OCI-LY3 (cell line): Measurements from ENCODE around the gene CARHSP1.

ENCODE experiments used
- H2AFZ ChIP-seq: fragments of 200-600, 300-600 bp; shearing (Covaris generic); 2 replicates; pipeline ENCODE4 v1.6.0; 2014; ENCODE audit warnings: antibody characterized with exemption, low read depth, low read length
- H3K27ac ChIP-seq: fragments of 200-600, 300-600 bp; sonication (generic); 2 replicates; pipeline ENCODE4 v1.5.1; 2014; ENCODE audit warnings: mild to moderate bottlenecking, low read length, moderate library complexity, mixed read lengths
- H3K27me3 ChIP-seq: fragments of 200-600, 300-600 bp; sonication (generic); 2 replicates; pipeline ENCODE4 v1.6.1; 2014; ENCODE audit warnings: low read depth, low read length, mixed read lengths
- H3K36me3 ChIP-seq: fragments of 200-600, 300-600 bp; sonication (generic); replicated peaks from 2 replicates; pipeline ENCODE3; 2014; ENCODE audit warnings: low read depth, low read length, mixed read lengths
- H3K4me1 ChIP-seq: fragments of 300-600, 200-600 bp; sonication (generic); 2 replicates; pipeline ENCODE4 v1.6.1; 2014; ENCODE audit warnings: low read length, mixed read lengths
- H3K4me2 ChIP-seq: fragments of 200-600, 300-600 bp; sonication (generic); 2 replicates; pipeline ENCODE4 v1.6.1; 2014; ENCODE audit warnings: low read length, mixed read lengths
- H3K4me3 ChIP-seq: fragments of 300-600, 200-600 bp; sonication (generic); 2 replicates; pipeline ENCODE4 v1.5.1; 2014; ENCODE audit warnings: antibody characterized with exemption, mild to moderate bottlenecking, low read length, moderate library complexity
- H3K79me2 ChIP-seq: fragments of 300-600, 200-600 bp; shearing (Covaris generic); 2 replicates; pipeline ENCODE4 v1.6.1; 2014; ENCODE audit warnings: mild to moderate bottlenecking, low read length, mixed read lengths
- H3K9ac ChIP-seq: fragments of 300-600, 200-600 bp; shearing (Covaris generic); 2 replicates; pipeline ENCODE4 v1.6.0; 2014; ENCODE audit warnings: mild to moderate bottlenecking, low read length, moderate library complexity
- H3K9me3 ChIP-seq: fragments of 200-600, 300-600 bp; shearing (Covaris generic); 2 replicates; pipeline ENCODE4 v1.6.1; 2014; ENCODE audit warnings: low read length, mixed read lengths; ENCODE audit not compliant: insufficient read depth
- H4K20me1 ChIP-seq: fragments of 200-600, 300-600 bp; sonication (generic); 2 replicates; pipeline ENCODE4 v1.6.1; 2016; ENCODE audit warnings: low read length, mixed read lengths; ENCODE audit not compliant: insufficient read depth
- EZH2phosphoT487 ChIP-seq: fragments of 200-600 bp; shearing (Covaris generic); IDR thresholded peaks from 2 replicates; pipeline ENCODE4 v1.6.1; 2018; ENCODE audit warnings: antibody characterized with exemption, mixed run types, low read depth
- TF ChIP-seq, protein P1 (sequence below): fragments of 200-600, 300-600 bp; sonication (generic); IDR thresholded peaks from 2 replicates; pipeline ENCODE4 v1.5.1; 2014; ENCODE audit warnings: antibody characterized with exemption, low read length, low read depth

CARHSP1 gene

DNA sequence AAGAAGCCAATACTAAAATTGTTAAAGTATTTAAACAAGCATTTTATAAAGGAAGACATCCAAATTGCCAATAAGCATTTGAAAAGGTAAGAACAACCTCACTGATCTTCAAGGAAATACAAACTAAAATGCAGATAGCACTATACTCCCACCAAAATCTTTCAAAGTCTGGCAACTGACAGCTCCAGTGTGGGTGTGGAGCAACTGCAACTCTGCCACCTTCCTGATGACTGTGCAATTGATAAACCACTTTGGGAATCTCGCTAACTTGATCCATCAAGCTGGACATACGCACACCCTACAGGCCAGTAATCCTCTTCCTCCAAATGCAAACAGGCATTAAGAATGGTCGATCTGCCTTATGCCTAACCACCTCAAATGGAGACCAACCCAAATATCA is 45.3 kb upstream of the CARHSP1 start:
- Histone ChIP-seq H3K9ac (no peak overlapping the region), H3K4me2 (no peak overlapping the region), H4K20me1 (peaks cover 25% of the 10 kb centered on the region), H3K36me3 (peaks cover 52% of the 10 kb centered on the region), H3K27me3 (no peaks in the 10 kb centered on the region), H3K79me2 (peaks cover 14% of the 10 kb centered on the region; the same call in 1 of the 2 replicates), H2AFZ (no peak overlapping the region), H3K9me3 (no peaks in the 10 kb centered on the region), H3K4me3 (no peak overlapping the region), H3K27ac (no peak overlapping the region), H3K4me1 (peaks cover 11% of the 10 kb centered on the region)
- TF ChIP-seq, protein P1, sequence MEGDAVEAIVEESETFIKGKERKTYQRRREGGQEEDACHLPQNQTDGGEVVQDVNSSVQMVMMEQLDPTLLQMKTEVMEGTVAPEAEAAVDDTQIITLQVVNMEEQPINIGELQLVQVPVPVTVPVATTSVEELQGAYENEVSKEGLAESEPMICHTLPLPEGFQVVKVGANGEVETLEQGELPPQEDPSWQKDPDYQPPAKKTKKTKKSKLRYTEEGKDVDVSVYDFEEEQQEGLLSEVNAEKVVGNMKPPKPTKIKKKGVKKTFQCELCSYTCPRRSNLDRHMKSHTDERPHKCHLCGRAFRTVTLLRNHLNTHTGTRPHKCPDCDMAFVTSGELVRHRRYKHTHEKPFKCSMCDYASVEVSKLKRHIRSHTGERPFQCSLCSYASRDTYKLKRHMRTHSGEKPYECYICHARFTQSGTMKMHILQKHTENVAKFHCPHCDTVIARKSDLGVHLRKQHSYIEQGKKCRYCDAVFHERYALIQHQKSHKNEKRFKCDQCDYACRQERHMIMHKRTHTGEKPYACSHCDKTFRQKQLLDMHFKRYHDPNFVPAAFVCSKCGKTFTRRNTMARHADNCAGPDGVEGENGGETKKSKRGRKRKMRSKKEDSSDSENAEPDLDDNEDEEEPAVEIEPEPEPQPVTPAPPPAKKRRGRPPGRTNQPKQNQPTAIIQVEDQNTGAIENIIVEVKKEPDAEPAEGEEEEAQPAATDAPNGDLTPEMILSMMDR, result no peak
- no peak for TF ChIP-seq EZH2phosphoT487

DNA sequence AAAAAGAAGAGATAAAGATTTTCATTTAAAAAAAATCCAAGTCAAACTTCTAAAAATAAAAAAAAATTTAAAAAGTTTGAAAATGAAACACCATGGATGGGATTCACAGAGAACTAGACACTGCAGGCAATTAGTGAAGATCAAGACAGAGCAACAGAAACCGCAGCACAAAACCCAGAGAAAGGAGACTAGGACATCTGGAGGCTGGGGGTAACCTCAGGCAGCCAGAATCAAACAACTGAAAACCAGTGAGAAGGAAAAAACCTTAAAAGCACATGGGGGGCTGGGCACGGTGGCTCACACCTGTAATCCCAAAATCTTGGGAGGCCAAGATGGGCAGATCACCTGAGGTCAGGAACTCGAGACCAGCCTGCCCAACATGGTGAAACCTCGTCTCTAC is 44.0 kb upstream of the CARHSP1 start:
- H3K36me3 ChIP-seq, result peaks cover 56% of the 10 kb centered on the region

DNA sequence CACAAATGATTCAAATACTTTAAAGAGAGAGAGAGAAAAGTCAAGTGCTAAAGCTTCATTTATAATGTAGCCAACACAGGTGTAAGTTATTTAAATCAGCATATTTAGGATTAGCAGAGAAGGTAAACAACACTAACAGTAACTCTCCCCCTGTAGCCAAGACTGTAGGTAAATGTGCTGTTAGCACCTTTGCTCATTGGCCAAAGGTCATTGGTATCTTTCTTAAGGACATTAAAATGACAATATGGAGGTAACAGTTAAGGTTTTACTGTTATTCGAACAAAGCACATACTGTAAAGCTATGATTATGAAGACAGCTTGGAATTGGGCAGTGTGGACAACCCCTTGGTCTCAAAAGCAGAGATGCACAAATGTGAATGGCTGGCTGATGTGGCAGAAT is 42.0 kb upstream of the CARHSP1 start:
- H3K9me3 ChIP-seq, result no peaks in the 10 kb centered on the region
- TF ChIP-seq EZH2phosphoT487, result no peak
- TF ChIP-seq, protein P1, result no peak
- H3K4me2 ChIP-seq, result no peak overlapping the region
- peaks cover 14% of the 10 kb centered on the region; the same call in 1 of the 2 replicates for H3K79me2 ChIP-seq
- no peak overlapping the region for H2AFZ ChIP-seq
- H3K4me3 ChIP-seq, result no peak overlapping the region
- H3K36me3 ChIP-seq, result peaks cover 64% of the 10 kb centered on the region
- H3K27me3 ChIP-seq, result no peaks in the 10 kb centered on the region
- no peaks in the 10 kb centered on the region for H3K4me1 ChIP-seq
- H3K27ac ChIP-seq, result no peak overlapping the region
- H3K9ac ChIP-seq, result no peak overlapping the region
- peaks cover 12% of the 10 kb centered on the region; the same call in 1 of the 2 replicates for H4K20me1 ChIP-seq

More for the DNA sequence above, 44.0 kb upstream of the CARHSP1 start:
- H2AFZ ChIP-seq, result no peak overlapping the region
- no peak overlapping the region for H3K27ac ChIP-seq
- peaks cover 14% of the 10 kb centered on the region; the same call in 1 of the 2 replicates for H3K79me2 ChIP-seq
- H4K20me1 ChIP-seq, result peaks cover 27% of the 10 kb centered on the region
- no peak overlapping the region for H3K4me3 ChIP-seq
- no peak overlapping the region for H3K9ac ChIP-seq
- TF ChIP-seq EZH2phosphoT487, result no peak
- TF ChIP-seq, protein P1, result no peak
- H3K4me1 ChIP-seq, result peaks cover 11% of the 10 kb centered on the region
- H3K9me3 ChIP-seq, result no peaks in the 10 kb centered on the region
- H3K4me2 ChIP-seq, result no peak overlapping the region
- H3K27me3 ChIP-seq, result no peaks in the 10 kb centered on the region

DNA sequence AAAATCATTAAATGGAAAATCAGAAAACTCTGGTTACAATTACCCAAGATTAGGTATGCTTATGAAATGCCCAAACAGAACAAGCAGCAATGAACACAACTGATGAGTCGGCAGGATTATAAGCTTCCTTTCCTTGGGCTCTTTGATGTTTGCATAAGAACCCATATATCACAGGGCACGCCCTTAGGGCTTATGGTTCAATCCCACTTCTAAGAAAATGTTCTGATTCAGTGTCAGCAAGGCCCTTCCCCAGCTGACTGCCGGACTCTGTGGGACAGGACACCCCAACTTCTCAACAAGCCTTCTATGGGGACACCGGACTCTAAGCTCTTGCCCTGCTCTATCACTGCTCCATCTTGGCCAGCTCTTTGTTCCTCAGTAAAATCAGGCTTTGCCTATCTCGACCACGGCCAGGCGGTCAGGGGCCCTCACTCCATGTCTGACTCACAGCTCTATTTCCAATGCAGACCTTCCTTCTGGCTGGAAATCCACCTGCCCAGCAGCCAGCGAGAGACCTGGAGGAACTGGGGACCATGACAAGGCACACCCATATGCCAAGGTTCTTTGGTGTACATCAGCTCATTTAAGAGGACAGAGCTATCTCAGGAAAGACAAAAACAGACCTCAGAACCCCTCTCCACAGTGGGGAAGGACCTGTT is 40.1 kb upstream of the CARHSP1 start:
- peaks cover 8% of the 10 kb centered on the region; the same call in 1 of the 2 replicates for H4K20me1 ChIP-seq

More for the DNA sequence above, 40.1 kb upstream of the CARHSP1 start:
- H3K79me2 ChIP-seq, result peaks cover 12% of the 10 kb centered on the region; the same call in 1 of the 2 replicates
- no peak for TF ChIP-seq EZH2phosphoT487
- TF ChIP-seq, protein P1, result no peak
- no peak overlapping the region for H2AFZ ChIP-seq
- H3K4me2 ChIP-seq, result no peak overlapping the region
- H3K9ac ChIP-seq, result no peak overlapping the region
- H3K4me1 ChIP-seq, result no peaks in the 10 kb centered on the region
- H3K36me3 ChIP-seq, result peaks cover 63% of the 10 kb centered on the region
- H3K27me3 ChIP-seq, result no peaks in the 10 kb centered on the region
- no peaks in the 10 kb centered on the region for H3K9me3 ChIP-seq
- H3K27ac ChIP-seq, result no peak overlapping the region
- H3K4me3 ChIP-seq, result no peak overlapping the region
